CD4-positive, CD25-positive, alpha-beta regulatory T cell (primary cell): ENCODE measurements around the gene ASB17. TPM values are rescaled to one million over a fixed set of nuclear protein-coding genes. Genes with fewer than 3 reads are reported as not detected.
"Not testable (repeated sequence)": the region's sequence is repeated elsewhere in the genome, so short reads cannot be mapped to it uniquely, and the experiment has no call there.

Experiments
- ATAC-seq, 2 donors: fragments of 150-1000 bp; cut with Tn5 transposase; one replicate each; pipeline ENCODE4 v1.10.0; 2021; ENCODE audit warnings: low read depth in 2 of 2, moderate number of reproducible peaks in 2 of 2, moderate library complexity in 1 of 2
- DNase-seq, 3 donors: peaks; one replicate each; pipeline versions ENCODE4 v3.0.0 to v3.0.0-alpha.2; 2012 to 2022; ENCODE audit warnings: mixed read lengths in 1 of 3
- H3K27ac ChIP-seq: one replicate; pipeline ENCODE4 v1.7.0; 2013; ENCODE audit warnings: mild to moderate bottlenecking, low read length; ENCODE audit not compliant: insufficient read depth, poor library complexity, severe bottlenecking
- H3K27me3 ChIP-seq: one replicate; pipeline ENCODE4 v1.7.0; 2013; ENCODE audit warnings: low read length; ENCODE audit not compliant: control insufficient read depth, insufficient read depth
- H3K36me3 ChIP-seq: one replicate; pipeline ENCODE4 v1.7.0; 2013; ENCODE audit warnings: mild to moderate bottlenecking, low read length, moderate library complexity; ENCODE audit not compliant: control insufficient read depth, insufficient read depth
- H3K4me1 ChIP-seq: 2 replicates; pipeline ENCODE4 v1.7.0; 2013; ENCODE audit warnings: mild to moderate bottlenecking, low read length; ENCODE audit not compliant: insufficient read depth, control insufficient read depth, poor library complexity, severe bottlenecking
- H3K4me3 ChIP-seq: one replicate; pipeline ENCODE4 v1.7.0; 2013; ENCODE audit warnings: low read depth, mild to moderate bottlenecking, low read length, moderate library complexity
- H3K9me3 ChIP-seq, 2 experiments: 1 replicate in 1 of 2; 2 replicates in 1 of 2; pipeline ENCODE4 v1.7.0; 2013; ENCODE audit warnings: low read length in 2 of 2, mild to moderate bottlenecking in 1 of 2, moderate library complexity in 1 of 2; ENCODE audit not compliant: control insufficient read depth in 2 of 2
- H3K27ac Mint-ChIP-seq, 3 donors: one replicate each; pipeline ENCODE4 v1.8.0; 2020 to 2022; ENCODE audit warnings: mild to moderate bottlenecking in 3 of 3, mixed read lengths in 3 of 3, moderate library complexity in 2 of 3
- H3K27me3 Mint-ChIP-seq: one replicate; pipeline ENCODE4 v1.8.0; 2022; ENCODE audit warnings: mild to moderate bottlenecking, mixed read lengths
- H3K36me3 Mint-ChIP-seq: one replicate; pipeline ENCODE4 v1.8.0; 2020; ENCODE audit warnings: mixed read lengths
- H3K4me1 Mint-ChIP-seq, 4 donors: one replicate each; pipeline ENCODE4 v1.8.0; 2020 to 2022; ENCODE audit warnings: mixed read lengths in 4 of 4, mild to moderate bottlenecking in 1 of 4
- H3K4me3 Mint-ChIP-seq, 4 donors: one replicate each; pipeline ENCODE4 v1.8.0; 2020 to 2022; ENCODE audit warnings: mild to moderate bottlenecking in 4 of 4, mixed read lengths in 4 of 4, moderate library complexity in 3 of 4
- H3K9me3 Mint-ChIP-seq, 7 donors: one replicate each; pipeline ENCODE4 v1.8.0; 2020 to 2022; ENCODE audit warnings: mixed read lengths in 7 of 7, mild to moderate bottlenecking in 3 of 7, moderate library complexity in 2 of 7
- polyA plus RNA-seq, 4 donors: library from polyadenylated mRNA; unstranded; fragments of 300-500 nt; fragmentation: Illumina TruSeq; gene quantifications; one replicate each; pipeline ENCODE4 v1.2.3, GENCODE V29; 2021
- total RNA-seq: library from RNA; stranded (reverse); gene quantifications from one replicate; pipeline ENCODE4 v1.2.3, GENCODE V29; 2022

ASB17 gene
- total and polyA plus RNA-seq, 5 donors from 2014 or later, result not detected

GRCh38 chr1:75954586-75954985 is 22.4 kb upstream of the ASB17 start:
- Histone ChIP-seq H3K27me3 (no peaks in the 10 kb centered on the region), H3K36me3 (no peaks in the 10 kb centered on the region), H3K4me3 (no peak overlapping the region), H3K27ac (no peak overlapping the region), H3K4me1 (no peaks in the 10 kb centered on the region), H3K9me3 (no peaks in the 10 kb centered on the region)
- no peaks in the 10 kb centered on the region for H3K36me3 Mint-ChIP-seq
- DNase-seq (no peak), ATAC-seq (no peak)
- H3K4me3 Mint-ChIP-seq, result no peak overlapping the region
- no peaks in the 10 kb centered on the region for H3K4me1 Mint-ChIP-seq
- no peak overlapping the region for H3K27ac Mint-ChIP-seq
- H3K9me3 Mint-ChIP-seq, result no peaks in the 10 kb centered on the region
- H3K27me3 Mint-ChIP-seq, result no peaks in the 10 kb centered on the region

- Mint-ChIP-seq H3K9me3 (peaks cover 0 to 2% (median 0%) of the 10 kb centered on the region in 7 donors), H3K4me1 (no peaks in the 10 kb centered on the region), H3K4me3 (no peak overlapping the region), H3K27me3 (no peaks in the 10 kb centered on the region), H3K36me3 (no peaks in the 10 kb centered on the region), H3K27ac (no peak overlapping the region)
- DNase-seq (no peak), ATAC-seq (no peak)
- H3K27me3 ChIP-seq, result no peaks in the 10 kb centered on the region
- no peaks in the 10 kb centered on the region for H3K9me3 ChIP-seq
- H3K4me1 ChIP-seq, result no peaks in the 10 kb centered on the region
- no peak overlapping the region for H3K27ac ChIP-seq
- H3K36me3 ChIP-seq, result no peaks in the 10 kb centered on the region
- no peak overlapping the region for H3K4me3 ChIP-seq
Observed at GRCh38 chr1:75953461-75953860, 21.3 kb upstream of the ASB17 start.

- Mint-ChIP-seq H3K27me3 (no peaks in the 10 kb centered on the region), H3K4me1 (no peaks in the 10 kb centered on the region), H3K9me3 (peaks cover 0 to 2% (median 0%) of the 10 kb centered on the region in 7 donors), H3K27ac (no peak overlapping the region), H3K4me3 (no peak overlapping the region), H3K36me3 (no peaks in the 10 kb centered on the region)
- ATAC-seq (no peak), DNase-seq (no peak)
- no peak overlapping the region for H3K4me3 ChIP-seq
- H3K27ac ChIP-seq, result no peak overlapping the region
- H3K36me3 ChIP-seq, result no peaks in the 10 kb centered on the region
- H3K9me3 ChIP-seq, result no peaks in the 10 kb centered on the region
- no peaks in the 10 kb centered on the region for H3K4me1 ChIP-seq
- no peaks in the 10 kb centered on the region for H3K27me3 ChIP-seq
Observed at GRCh38 chr1:75952016-75952415, 19.8 kb upstream of the ASB17 start.

GRCh38 chr1:75950176-75950575 is 18.0 kb upstream of the ASB17 start:
- no peak overlapping the region for H3K4me3 ChIP-seq
- ATAC-seq (no peak), DNase-seq (no peak)
- no peaks in the 10 kb centered on the region for H3K4me1 ChIP-seq
- H3K4me3 Mint-ChIP-seq, result no peak overlapping the region
- no peaks in the 10 kb centered on the region for H3K36me3 ChIP-seq
- H3K27me3 ChIP-seq, result no peaks in the 10 kb centered on the region
- no peak overlapping the region for H3K27ac Mint-ChIP-seq
- no peaks in the 10 kb centered on the region for H3K36me3 Mint-ChIP-seq
- no peaks in the 10 kb centered on the region for H3K4me1 Mint-ChIP-seq
- no peak overlapping the region for H3K27ac ChIP-seq
- peaks cover 0 to 5% (median 3%) of the 10 kb centered on the region in 7 donors for H3K9me3 Mint-ChIP-seq
- H3K9me3 ChIP-seq, result no peaks in the 10 kb centered on the region
- H3K27me3 Mint-ChIP-seq, result no peaks in the 10 kb centered on the region

- peaks cover 0 to 17% (median 5%) of the 10 kb centered on the region in 7 donors for H3K9me3 Mint-ChIP-seq
- not testable (repeated sequence) for H3K36me3 Mint-ChIP-seq, H3K36me3 ChIP-seq, H3K4me3 ChIP-seq, H3K27ac Mint-ChIP-seq, DNase-seq, H3K27ac ChIP-seq, H3K4me1 ChIP-seq, ATAC-seq, H3K4me3 Mint-ChIP-seq, H3K9me3 ChIP-seq, H3K4me1 Mint-ChIP-seq, H3K27me3 Mint-ChIP-seq, H3K27me3 ChIP-seq
Observed at GRCh38 chr1:75943037-75943436, 10.8 kb upstream of the ASB17 start.

GRCh38 chr1:75937034-75937433 is 4.8 kb upstream of the ASB17 start:
- DNase-seq, result no peak
- Histone ChIP-seq H3K36me3 (no peaks in the 10 kb centered on the region), H3K27me3 (no peaks in the 10 kb centered on the region), H3K9me3 (no peaks in the 10 kb centered on the region), H3K4me1 (no peaks in the 10 kb centered on the region), H3K27ac (no peak overlapping the region), H3K4me3 (no peak overlapping the region)
- no peak for ATAC-seq
- Mint-ChIP-seq H3K36me3 (no peaks in the 10 kb centered on the region), H3K4me3 (no peak overlapping the region), H3K27ac (no peak overlapping the region), H3K9me3 (peaks cover 0 to 3% (median 2%) of the 10 kb centered on the region in 7 donors), H3K27me3 (peaks cover 4% of the 10 kb centered on the region), H3K4me1 (no peaks in the 10 kb centered on the region)

GRCh38 chr1:75922698-75923097 is 9.5 kb downstream of the ASB17 start:
- no peak overlapping the region for H3K27ac Mint-ChIP-seq
- no peak overlapping the region for H3K4me3 ChIP-seq
- H3K4me1 ChIP-seq, result no peaks in the 10 kb centered on the region
- no peaks in the 10 kb centered on the region for H3K4me1 Mint-ChIP-seq
- H3K9me3 Mint-ChIP-seq, result no peaks in the 10 kb centered on the region
- ATAC-seq (no peak), DNase-seq (no peak)
- H3K4me3 Mint-ChIP-seq, result no peak overlapping the region
- H3K27me3 Mint-ChIP-seq, result peaks cover 11% of the 10 kb centered on the region
- H3K9me3 ChIP-seq, result no peaks in the 10 kb centered on the region
- H3K36me3 Mint-ChIP-seq, result no peaks in the 10 kb centered on the region
- H3K27ac ChIP-seq, result no peak overlapping the region
- no peaks in the 10 kb centered on the region for H3K27me3 ChIP-seq
- H3K36me3 ChIP-seq, result no peaks in the 10 kb centered on the region

- Mint-ChIP-seq H3K9me3 (peaks cover 0 to 2% (median 0%) of the 10 kb centered on the region in 7 donors), H3K27ac (no peak overlapping the region), H3K4me3 (no peak overlapping the region), H3K36me3 (no peaks in the 10 kb centered on the region), H3K4me1 (no peaks in the 10 kb centered on the region), H3K27me3 (peaks cover 5% of the 10 kb centered on the region)
- no peaks in the 10 kb centered on the region for H3K9me3 ChIP-seq
- no peaks in the 10 kb centered on the region for H3K4me1 ChIP-seq
- ATAC-seq (no peak), DNase-seq (no peak)
- H3K27me3 ChIP-seq, result no peaks in the 10 kb centered on the region
- H3K4me3 ChIP-seq, result no peak overlapping the region
- H3K27ac ChIP-seq, result no peak overlapping the region
- H3K36me3 ChIP-seq, result no peaks in the 10 kb centered on the region
Observed at GRCh38 chr1:75916834-75917233, 15.4 kb downstream of the ASB17 start.
